Ovary (tissue), 3 donors: ENCODE measurements around the gene IWS1.

Experiments
- EP300 ChIP-seq: sonication (generic); formaldehyde crosslinking; IDR thresholded peaks from one replicate; pipeline ENCODE4 v1.6.1; 2017; ENCODE audit warnings: antibody characterized with exemption
- POLR2A ChIP-seq: fragments of 450-650 bp; IDR thresholded peaks from one replicate; pipeline ENCODE4 v1.6.1; 2017; ENCODE audit warnings: antibody characterized with exemption, mild to moderate bottlenecking, moderate library complexity
- TF ChIP-seq, protein P1 (sequence below), 3 donors: fragments of 450-650 bp in 2 of 3; fragments of 200-600 bp in 1 of 3; IDR thresholded peaks; one replicate each; pipeline versions ENCODE4 v1.5.1 to v1.8.0; 2016 to 2022; ENCODE audit warnings: antibody characterized with exemption in 3 of 3, mild to moderate bottlenecking in 1 of 3
- donor health status: DM: no; HTN: no; CAD: no.

DNA sequence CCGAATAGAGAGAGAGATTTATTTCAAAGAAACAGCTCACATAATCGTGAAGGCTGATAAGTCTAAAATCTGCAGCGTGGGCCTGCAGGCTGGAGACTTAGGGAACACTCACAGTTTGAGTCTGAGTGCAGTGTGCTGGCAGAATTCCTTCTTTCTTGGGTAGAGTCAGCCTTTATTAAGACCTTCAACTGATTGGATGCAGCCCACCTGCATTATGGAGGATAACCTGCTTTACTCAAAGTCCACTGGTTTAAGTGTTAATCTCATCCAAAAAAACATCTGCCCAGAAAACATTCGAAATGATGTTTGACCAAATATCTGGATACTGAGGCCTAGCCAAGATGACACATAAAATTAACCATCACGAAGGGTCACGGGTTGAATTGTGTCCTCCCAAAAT is 91.8 kb downstream of the IWS1 start:
- TF ChIP-seq, protein P1, sequence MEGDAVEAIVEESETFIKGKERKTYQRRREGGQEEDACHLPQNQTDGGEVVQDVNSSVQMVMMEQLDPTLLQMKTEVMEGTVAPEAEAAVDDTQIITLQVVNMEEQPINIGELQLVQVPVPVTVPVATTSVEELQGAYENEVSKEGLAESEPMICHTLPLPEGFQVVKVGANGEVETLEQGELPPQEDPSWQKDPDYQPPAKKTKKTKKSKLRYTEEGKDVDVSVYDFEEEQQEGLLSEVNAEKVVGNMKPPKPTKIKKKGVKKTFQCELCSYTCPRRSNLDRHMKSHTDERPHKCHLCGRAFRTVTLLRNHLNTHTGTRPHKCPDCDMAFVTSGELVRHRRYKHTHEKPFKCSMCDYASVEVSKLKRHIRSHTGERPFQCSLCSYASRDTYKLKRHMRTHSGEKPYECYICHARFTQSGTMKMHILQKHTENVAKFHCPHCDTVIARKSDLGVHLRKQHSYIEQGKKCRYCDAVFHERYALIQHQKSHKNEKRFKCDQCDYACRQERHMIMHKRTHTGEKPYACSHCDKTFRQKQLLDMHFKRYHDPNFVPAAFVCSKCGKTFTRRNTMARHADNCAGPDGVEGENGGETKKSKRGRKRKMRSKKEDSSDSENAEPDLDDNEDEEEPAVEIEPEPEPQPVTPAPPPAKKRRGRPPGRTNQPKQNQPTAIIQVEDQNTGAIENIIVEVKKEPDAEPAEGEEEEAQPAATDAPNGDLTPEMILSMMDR (IDR thresholded peaks at IDR 0.05): no peak
- TF ChIP-seq EP300 (no peak), POLR2A (no peak)
